Measurements from ENCODE around the gene NCKIPSD. TPM values are rescaled to one million over a fixed set of nuclear protein-coding genes. Genes with fewer than 3 reads are reported as not detected.

Gene NCKIPSD
- polyA plus RNA-seq, 5 donors: 13.0 to 21.2 (median 18.4) TPM

DNA sequence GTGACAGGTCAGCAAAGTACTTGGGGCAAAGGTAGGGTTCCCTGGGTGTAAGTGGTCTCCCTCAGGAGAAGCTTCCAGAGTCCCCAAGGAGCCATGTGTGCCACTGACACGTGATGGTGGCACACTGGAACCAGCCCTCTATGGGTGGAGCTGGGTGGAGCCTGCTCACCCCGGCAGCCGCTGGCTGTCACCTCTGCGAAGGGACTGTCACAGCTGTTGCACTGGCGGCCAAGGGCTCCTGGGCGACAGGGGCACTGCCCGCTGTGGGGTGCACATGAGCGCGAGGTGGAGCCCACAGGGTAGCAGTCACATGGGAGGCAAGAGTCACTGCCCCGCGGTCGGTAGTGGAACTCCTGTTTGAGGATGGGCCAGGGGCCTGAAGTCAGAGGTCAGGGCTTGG lies 35.0 kb downstream of the NCKIPSD start:
- no peak for DNase-seq

DNA sequence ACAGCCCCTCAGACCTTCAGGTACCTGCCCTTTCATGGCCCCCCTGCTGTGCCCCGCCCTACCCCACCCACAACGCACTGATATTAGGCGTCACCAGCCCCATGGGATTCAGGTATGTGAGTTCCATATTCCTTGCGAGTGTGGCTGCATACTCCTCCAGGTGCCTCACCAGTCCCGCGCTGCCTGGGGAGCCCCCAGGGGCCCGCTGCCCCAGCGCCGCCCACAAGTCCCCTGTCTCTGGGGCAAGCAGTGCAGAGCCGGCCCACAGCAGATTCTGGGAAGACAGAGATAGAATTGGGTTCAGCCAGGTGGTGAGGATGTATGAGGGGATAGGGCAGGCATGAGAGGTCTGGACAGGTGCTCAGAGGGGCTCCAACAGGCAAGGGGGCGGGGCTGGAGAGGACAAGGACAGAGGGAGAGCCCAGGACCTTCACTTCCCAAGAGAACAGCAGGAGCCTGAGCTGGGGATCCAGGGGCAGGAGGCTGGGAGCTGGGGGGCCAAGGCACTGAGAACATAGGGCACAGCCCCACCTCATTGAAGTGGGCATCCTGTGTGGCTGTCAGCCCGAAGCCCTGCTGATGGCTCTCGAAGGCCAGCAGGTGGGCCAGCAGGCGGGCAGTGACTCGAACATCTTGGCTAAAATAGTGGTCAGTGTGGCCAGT lies 37.4 kb downstream of the NCKIPSD start:
- DNase-seq: no peak

- DNase-seq: no peak
These were observed 38.0 kb downstream of the NCKIPSD start for GRCh38 chr3:48647714-48648113.

DNA sequence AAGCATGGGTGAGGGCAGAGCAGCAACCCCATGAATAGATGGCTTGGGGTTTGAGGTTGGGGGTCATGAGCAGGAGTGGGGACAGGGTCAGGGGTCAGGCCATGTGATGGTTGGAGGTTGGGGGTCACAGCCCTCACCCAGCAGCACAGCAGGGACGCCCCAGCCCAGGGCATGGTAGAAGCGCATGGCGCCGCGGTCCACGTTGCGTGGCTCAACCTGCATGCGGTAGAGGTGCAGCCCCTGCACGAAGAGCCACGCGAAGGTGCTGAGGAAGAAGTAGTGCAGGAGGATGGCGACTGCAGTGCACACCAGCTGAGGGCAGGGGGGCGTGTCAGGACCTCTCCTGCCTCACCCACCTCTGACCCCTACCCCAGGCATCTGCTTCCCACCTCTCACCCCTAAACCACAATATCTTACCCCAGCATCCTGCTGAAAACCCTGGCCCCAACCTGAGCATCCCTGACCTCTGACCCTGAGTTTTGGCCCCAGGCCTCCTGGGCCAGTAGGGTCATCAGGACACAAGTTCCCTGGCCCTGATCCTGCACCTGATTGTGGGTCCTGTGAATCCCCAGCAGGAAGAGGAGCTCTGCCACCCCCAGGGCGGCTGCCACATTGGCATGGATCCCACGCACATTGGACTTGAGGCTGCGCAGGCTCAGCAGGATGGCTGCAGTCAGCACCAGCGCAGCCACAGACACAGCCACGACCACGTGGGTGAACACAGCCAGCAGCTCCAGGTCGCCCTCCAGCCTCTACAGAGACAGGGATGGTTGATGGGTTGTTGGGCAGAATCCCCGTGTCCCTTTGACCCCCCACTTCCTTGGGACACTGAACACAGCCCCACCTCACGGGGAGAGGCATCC lies 40.6 kb downstream of the NCKIPSD start:
- DNase-seq: no peak

- DNase-seq: no peak
These were observed 43.1 kb downstream of the NCKIPSD start for GRCh38 chr3:48642605-48643004.

DNA sequence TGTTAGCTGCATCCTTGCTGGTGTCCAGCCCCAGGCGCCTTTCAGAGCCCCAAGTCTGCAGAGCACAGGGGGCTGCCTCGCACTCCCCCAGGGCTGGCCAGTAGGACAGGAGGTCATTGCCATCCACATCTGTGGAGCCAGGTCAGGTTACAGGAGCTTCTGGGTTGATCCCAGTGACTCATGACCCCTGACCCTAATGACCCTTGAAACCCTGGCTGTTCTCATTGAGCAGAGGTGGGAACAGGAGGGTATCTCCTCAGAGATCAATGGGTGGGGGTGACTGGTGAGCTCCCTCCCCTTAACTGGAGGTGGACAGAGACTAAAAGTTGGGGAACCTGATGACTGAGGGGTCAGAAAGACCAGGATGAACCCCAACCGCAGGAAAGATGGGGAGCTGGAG lies 44.3 kb downstream of the NCKIPSD start:
- no peak for DNase-seq

GRCh38 chr3:48639944-48640606 lies 45.6 kb downstream of the NCKIPSD start:
- DNase-seq: no peak

- no peak for DNase-seq
These were observed 48.4 kb downstream of the NCKIPSD start for GRCh38 chr3:48637305-48637704.

- DNase-seq: no peak
These were observed 49.5 kb downstream of the NCKIPSD start for GRCh38 chr3:48636149-48636655.

DNA sequence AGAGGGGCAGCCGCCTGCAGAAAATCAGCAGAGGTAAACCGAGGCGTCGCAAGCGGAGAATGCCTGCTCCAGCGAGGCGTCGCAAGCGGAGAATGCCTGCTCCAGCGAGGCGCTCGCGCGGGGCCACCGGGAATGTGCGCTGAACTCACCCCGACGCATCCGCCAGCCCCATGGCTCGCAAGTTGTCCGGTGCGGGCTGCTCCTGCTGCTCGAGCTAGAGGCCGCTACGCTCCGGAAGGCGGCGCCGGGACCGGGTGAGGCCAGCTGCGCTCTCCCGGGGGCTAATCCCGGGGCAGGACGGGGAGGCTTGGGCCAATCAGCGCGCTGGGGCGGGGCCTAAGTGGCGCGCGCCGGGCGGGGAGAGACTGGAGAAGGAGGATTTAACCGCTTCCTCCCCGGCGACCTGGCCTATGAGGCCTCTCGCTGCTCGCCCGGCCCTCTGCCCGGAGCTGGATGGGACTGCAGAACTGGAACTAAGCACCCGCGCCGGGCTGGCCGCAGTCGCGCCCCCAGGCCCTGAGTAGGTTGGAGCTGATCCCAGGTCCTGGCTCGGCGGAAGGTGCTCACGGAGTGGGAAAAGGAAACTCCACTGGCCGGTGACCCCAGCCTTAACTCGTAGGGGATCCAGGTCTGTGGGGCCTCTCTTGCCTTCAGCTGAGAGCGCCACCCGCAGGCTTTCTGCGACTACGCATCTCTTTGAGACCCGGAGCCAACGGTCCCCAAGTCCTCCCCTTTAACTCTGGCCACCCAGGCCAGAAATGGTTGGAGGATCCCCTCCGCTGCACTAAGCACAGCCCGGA lies 50.3 kb downstream of the NCKIPSD start, which contains the start of gene SLC26A6:
SLC26A6 (minus strand) TSS at position 240 of the 800 bp plus-strand sequence; CDS start at position 172, 68 bp downstream.
- DNase-seq: peak; percentile 94 to 95

DNA sequence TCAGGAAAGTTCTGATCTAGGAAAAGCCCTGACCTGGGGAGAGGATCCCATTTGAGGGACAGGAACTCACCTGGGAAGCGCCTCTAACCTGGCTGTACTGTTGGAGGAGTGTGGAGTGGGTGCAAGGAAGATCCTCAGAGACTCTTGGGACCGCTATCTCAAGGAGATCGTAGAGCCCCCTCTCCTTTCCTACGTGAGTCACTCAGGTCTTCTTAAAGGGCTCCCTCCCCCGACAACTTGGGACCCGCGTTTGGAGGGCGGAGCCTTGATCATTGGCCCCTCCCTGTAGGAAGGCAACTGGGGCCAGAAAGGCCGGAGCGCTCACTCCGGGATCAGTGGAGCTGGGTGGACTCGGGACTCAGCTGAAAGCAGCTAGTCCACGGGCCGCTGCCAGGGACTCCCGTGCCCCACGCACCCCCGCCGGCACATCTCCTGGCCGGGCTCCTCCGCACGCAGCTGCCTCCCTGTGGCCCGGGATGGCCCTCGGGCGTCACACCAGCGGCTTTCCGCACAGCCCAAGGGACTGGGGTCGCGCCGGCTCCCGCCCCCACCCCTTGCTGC lies 51.0 kb downstream of the NCKIPSD start:
- DNase-seq: no peak

- DNase-seq: no peak
These were observed 52.0 kb downstream of the NCKIPSD start for GRCh38 chr3:48633743-48634142.

DNA sequence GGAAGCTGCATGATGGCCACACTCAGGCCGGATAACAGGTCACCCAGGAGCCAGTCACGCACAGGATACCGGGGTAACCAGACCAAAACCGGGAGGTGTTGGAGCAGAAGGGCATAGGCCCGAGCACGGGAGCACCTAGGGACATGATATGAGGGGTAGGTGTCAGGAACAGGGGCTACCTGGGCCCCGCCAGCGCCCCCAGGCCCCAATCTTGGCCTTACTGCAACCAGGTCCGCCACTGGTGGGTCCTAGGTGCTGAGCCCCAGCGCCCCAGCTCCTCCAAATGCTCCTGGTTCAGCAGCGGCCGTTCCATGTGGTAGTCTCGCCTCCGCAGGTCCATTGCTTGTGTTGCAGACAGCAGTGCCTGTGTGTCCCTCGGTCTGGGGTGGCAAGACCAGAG lies 52.5 kb downstream of the NCKIPSD start:
- DNase-seq: no peak

DNA sequence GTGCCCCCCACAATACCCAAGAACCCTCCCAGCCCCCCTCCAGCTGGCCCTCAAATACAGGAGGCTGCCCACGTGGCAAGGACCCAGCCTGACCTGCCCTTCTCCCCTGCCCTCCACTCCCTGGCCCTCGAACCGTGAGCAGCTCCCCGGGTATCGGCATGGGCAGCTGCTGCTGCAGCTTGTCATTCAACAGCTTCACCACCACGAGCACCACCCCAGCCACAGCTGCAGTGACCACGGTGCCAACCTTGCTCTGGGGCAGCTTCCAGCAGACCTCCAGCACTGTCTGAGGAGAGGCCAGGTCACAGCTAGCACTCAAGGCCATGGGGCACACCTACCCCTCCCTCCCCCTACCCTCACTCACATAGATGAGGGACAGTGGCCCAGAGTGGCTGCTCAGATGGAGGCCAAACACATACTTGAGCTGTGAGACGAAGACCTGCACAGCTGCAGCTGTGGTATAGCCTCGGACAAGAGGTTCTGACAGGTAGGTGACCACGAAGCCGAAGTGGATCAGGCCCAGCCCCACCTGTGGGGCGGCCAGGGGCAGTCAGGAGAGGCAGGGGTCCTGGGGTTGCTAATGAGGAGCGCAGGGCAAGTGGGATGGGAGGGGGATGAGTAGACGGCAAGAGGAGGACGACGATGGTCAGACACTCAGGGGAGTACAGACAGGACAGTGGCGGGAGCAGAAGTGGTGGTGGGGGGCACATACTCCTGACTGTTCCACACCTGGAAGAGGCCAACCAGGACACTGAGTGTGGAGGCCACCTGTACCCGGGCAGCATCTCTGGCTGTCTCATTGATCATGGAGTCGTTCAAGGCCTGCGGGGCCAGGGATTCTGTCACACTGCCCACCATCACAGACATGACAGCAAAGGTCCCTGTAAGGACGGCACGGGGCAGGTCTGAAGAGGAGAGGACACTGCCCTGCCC lies 53.9 kb downstream of the NCKIPSD start:
- DNase-seq: no peak

- DNase-seq: no peak
These were observed 54.9 kb downstream of the NCKIPSD start for GRCh38 chr3:48630833-48631232.

- DNase-seq: no peak
These were observed 55.3 kb downstream of the NCKIPSD start for GRCh38 chr3:48630407-48630806.

GRCh38 chr3:48629894-48630293 lies 55.8 kb downstream of the NCKIPSD start:
- no peak for DNase-seq

DNA sequence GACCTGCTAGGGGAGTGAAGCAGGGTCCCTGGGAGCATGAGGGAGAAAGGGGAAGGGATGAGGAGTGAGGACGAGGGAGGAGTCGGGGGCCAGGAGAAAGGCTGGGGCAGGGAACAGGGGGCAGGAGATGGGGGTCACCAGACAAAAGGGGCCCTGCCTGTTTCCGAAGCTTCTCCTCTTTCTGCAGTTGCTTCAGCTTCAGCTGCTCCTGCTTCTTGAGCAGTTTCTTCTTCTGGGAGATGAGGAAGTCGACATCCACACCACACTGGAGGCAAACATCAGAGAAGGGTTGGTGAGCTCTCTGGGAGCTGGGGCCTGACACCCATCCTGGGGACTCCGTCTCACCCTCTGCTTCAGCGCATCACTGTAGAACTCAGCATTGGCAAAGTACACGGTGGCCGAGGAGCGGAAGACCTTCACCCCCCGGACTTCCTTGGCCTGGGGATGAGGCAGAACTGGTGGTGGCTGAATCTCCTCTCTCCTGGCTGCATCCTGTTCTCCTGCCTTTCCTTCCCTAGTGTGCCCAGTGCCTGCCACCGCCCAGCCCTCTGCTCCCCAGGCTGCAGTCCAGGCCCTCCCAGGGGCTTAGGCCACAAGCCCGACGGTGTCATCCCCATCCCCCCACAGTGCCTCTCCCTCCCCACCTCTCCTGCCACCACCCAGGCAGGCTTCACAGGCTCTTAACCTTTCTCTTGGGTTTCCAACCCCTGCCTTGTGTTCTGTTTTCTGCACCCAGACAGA lies 57.3 kb downstream of the NCKIPSD start:
- no peak for DNase-seq

DNA sequence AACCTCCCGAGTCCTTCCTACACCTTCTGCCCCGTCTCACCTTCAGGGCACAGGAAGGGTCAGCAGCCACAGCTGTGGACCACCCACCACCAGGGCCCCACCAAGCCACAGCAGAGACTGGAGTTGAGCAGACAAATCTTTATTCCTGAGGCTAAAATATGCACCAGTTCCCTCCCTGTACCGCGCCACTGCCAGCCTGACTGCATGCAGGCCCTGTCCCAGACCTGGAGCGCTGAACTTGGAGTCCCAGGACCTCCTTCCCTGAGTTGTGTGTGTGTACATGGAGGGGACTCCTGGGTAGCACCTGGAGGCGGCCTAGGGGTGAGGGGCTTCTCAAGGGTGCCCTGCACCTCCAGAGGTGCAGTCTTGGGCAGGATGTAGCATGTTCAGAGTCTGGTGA lies 60.1 kb downstream of the NCKIPSD start:
- DNase-seq: no peak

Measured in right lung (tissue), 5 donors.